ENCODE results near the gene ASCL2.

ASCL2 gene

GRCh38 chr11:2312232-2313042 lies 42.0 kb upstream of the ASCL2 start:
- no peaks in the 10 kb centered on the region for H3K27me3 ChIP-seq (replicated peaks in 2 of 5; ENCODE audit: control insufficient read depth in 4 of 5, insufficient read depth in 5 of 5, low read length in 4 of 5)
- no peak for DNase-seq
- ChIA-PET CTCF (interaction anchor here (2.0 to 12.2 kb wide), 3 partner anchors 8 to 110 kb away, joined by 6 to 220 read pairs (median 15); no protein-coding TSS in a partner anchor), POLR2A (no interaction called here)
- H3K9me3 ChIP-seq (ENCODE audit: control extremely low read depth in 1 of 5, control insufficient read depth in 4 of 5, insufficient read depth in 2 of 5, low read depth in 1 of 5, low read length in 4 of 5), result no peaks in the 10 kb centered on the region
- no peak overlapping the region for H3K27ac ChIP-seq (ENCODE audit: insufficient read depth in 1 of 2, low read depth in 1 of 2, low read length in 2 of 2, poor library complexity in 1 of 2, severe bottlenecking in 2 of 2)
- peaks cover 0 to 37% (median 20%) of the 10 kb centered on the region in 4 experiments for H3K4me1 ChIP-seq (ENCODE audit: control extremely low read depth in 1 of 4, control insufficient read depth in 4 of 4, insufficient read depth in 4 of 4, low read length in 3 of 4)
- 93% methylated on average over 12 of the region's 22 CpGs for WGBS (ENCODE audit: insufficient coverage)
- peaks cover 0 to 13% (median 6%) of the 10 kb centered on the region in 4 experiments for H3K36me3 ChIP-seq (ENCODE audit: control insufficient read depth in 4 of 4, insufficient read depth in 4 of 4, low read length in 3 of 4)
- H3K4me3 ChIP-seq (ENCODE audit: control insufficient read depth in 1 of 7, extremely low read depth in 1 of 7, insufficient read depth in 4 of 7, low read depth in 2 of 7, low read length in 6 of 7), result no peak overlapping the region

- Histone ChIP-seq H3K4me3 (ENCODE audit: control insufficient read depth in 1 of 7, extremely low read depth in 1 of 7, insufficient read depth in 4 of 7, low read depth in 2 of 7, low read length in 6 of 7) (no peak overlapping the region), H3K36me3 (ENCODE audit: control insufficient read depth in 4 of 4, insufficient read depth in 4 of 4, low read length in 3 of 4) (peaks cover 0 to 16% (median 6%) of the 10 kb centered on the region in 4 experiments), H3K9me3 (ENCODE audit: control extremely low read depth in 1 of 5, control insufficient read depth in 4 of 5, insufficient read depth in 2 of 5, low read depth in 1 of 5, low read length in 4 of 5) (no peaks in the 10 kb centered on the region), H3K27ac (ENCODE audit: insufficient read depth in 1 of 2, low read depth in 1 of 2, low read length in 2 of 2, poor library complexity in 1 of 2, severe bottlenecking in 2 of 2) (no peak overlapping the region), H3K27me3 (replicated peaks in 2 of 5; ENCODE audit: control insufficient read depth in 4 of 5, insufficient read depth in 5 of 5, low read length in 4 of 5) (no peaks in the 10 kb centered on the region), H3K4me1 (ENCODE audit: control extremely low read depth in 1 of 4, control insufficient read depth in 4 of 4, insufficient read depth in 4 of 4, low read length in 3 of 4) (peaks cover 0 to 44% (median 28%) of the 10 kb centered on the region in 4 experiments)
- 93% methylated on average over 21 of the region's 21 CpGs for WGBS (ENCODE audit: insufficient coverage)
- DNase-seq, result no peak
- POLR2A ChIA-PET, result no interaction called here
- CTCF ChIA-PET, result interaction anchor here (1.0 to 12.2 kb wide), 3 partner anchors 9 to 111 kb away, joined by 4 to 220 read pairs (median 6); partner anchors contain the start of genes C11orf21 and TSPAN32
Measured at GRCh38 chr11:2311353-2312133, 41.2 kb upstream of the ASCL2 start.

DNA sequence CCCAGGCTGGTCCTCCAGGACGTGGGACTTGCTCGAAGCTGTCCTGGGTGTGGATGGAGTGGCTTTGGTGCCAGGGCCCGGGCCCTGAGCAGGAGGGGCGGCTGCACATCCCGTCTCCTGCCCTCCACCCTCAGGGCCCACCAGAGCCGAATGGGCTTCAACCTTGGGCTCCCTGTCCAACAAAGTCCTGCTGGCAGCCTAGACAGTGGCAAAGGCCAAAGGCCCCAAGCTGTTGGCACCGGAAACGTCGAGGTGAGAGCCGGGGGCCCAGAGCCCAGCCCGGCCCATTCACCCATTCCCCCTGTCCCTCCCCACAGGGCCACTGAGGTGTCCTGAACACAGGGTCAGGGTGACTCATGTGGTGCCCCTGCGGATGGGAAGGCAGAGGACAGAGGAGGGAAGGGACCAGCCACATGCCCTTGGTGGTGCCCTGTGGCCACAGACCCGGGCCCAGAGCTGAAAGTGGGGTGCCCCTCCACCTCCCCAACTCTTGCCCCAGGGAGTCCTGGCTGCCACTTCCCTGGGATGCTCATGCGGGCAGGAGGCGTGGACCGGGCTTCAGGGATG lies 40.5 kb upstream of the ASCL2 start:
- 92% methylated on average over 15 of the region's 16 CpGs for WGBS (ENCODE audit: insufficient coverage)
- no peak overlapping the region for H3K27ac ChIP-seq (ENCODE audit: insufficient read depth in 1 of 2, low read depth in 1 of 2, low read length in 2 of 2, poor library complexity in 1 of 2, severe bottlenecking in 2 of 2)
- CTCF ChIA-PET, result interaction anchor here (1.0 to 12.2 kb wide), 3 partner anchors 9 to 111 kb away, joined by 4 to 220 read pairs (median 6); partner anchors contain the start of genes C11orf21 and TSPAN32

DNA sequence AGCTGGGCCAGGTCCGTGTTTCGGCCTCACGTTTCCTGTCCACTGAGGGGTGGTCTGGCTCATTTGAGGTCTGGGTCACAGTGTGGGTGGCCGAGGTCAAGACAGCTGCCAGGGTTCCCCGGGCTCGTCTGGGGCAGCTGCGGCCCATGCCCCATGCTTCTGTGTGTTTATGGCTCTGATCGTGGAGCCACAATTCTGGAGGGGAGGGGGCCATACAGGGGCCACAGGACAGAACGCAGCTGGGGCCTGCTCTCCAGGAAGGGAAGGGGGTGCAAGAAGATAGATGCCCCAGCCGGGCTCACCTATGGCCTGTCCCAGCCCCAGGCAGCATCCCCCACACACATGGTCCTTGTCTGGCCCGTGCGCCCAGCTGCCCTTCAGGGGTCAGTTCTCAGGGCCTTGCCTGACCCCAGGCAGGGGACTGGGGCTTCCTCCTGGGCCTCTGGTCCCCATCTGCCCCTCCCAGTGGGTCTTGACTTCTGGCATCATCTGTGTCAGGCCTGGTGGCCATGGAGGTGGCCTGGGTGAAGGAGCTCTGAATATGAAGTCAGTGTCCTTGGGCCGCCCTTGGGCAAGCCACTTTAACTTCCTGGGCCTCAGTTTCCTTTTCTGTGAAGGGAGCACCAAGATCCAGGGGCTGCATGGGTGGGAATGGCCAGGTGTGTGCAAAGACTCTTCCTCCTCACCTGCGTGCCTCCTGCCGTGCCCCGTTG lies 39.8 kb upstream of the ASCL2 start:
- CTCF ChIA-PET, result interaction anchor here (0.6 to 12.2 kb wide), 4 partner anchors 56 to 115 kb away, joined by 3 to 220 read pairs (median 11); no protein-coding TSS in a partner anchor
- 95% methylated on average over 8 of the region's 16 CpGs for WGBS (ENCODE audit: insufficient coverage)

More for the DNA sequence above, 40.5 kb upstream of the ASCL2 start:
- H3K27me3 ChIP-seq (replicated peaks in 2 of 5; ENCODE audit: control insufficient read depth in 4 of 5, insufficient read depth in 5 of 5, low read length in 4 of 5), result no peaks in the 10 kb centered on the region
- DNase-seq, result no peak
- H3K36me3 ChIP-seq (ENCODE audit: control insufficient read depth in 4 of 4, insufficient read depth in 4 of 4, low read length in 3 of 4), result peaks cover 0 to 16% (median 5%) of the 10 kb centered on the region in 4 experiments
- no peaks in the 10 kb centered on the region for H3K9me3 ChIP-seq (ENCODE audit: control extremely low read depth in 1 of 5, control insufficient read depth in 4 of 5, insufficient read depth in 2 of 5, low read depth in 1 of 5, low read length in 4 of 5)
- H3K4me3 ChIP-seq (ENCODE audit: control insufficient read depth in 1 of 7, extremely low read depth in 1 of 7, insufficient read depth in 4 of 7, low read depth in 2 of 7, low read length in 6 of 7), result no peak overlapping the region
- POLR2A ChIA-PET, result no interaction called here
- peaks cover under 1 to 45% (median 33%) of the 10 kb centered on the region in 4 experiments for H3K4me1 ChIP-seq (ENCODE audit: control extremely low read depth in 1 of 4, control insufficient read depth in 4 of 4, insufficient read depth in 4 of 4, low read length in 3 of 4)

GRCh38 chr11:2309251-2310072 lies 39.1 kb upstream of the ASCL2 start:
- H3K36me3 ChIP-seq (ENCODE audit: control insufficient read depth in 4 of 4, insufficient read depth in 4 of 4, low read length in 3 of 4), result peaks cover 0 to 20% (median 5%) of the 10 kb centered on the region in 4 experiments
- H3K9me3 ChIP-seq (ENCODE audit: control extremely low read depth in 1 of 5, control insufficient read depth in 4 of 5, insufficient read depth in 2 of 5, low read depth in 1 of 5, low read length in 4 of 5), result no peaks in the 10 kb centered on the region
- ChIA-PET CTCF (interaction anchor here (0.6 to 12.2 kb wide), 6 partner anchors 10 to 115 kb away, joined by 3 to 220 read pairs (median 4); no protein-coding TSS in a partner anchor), POLR2A (interaction anchor here (0.9 kb wide), 1 partner anchor 14 kb away, joined by 3 read pairs; no protein-coding TSS in a partner anchor)
- H3K4me3 ChIP-seq (ENCODE audit: control insufficient read depth in 1 of 7, extremely low read depth in 1 of 7, insufficient read depth in 4 of 7, low read depth in 2 of 7, low read length in 6 of 7), result no peak overlapping the region
- 82% methylated on average over 15 of the region's 19 CpGs for WGBS (ENCODE audit: insufficient coverage)
- no peak for DNase-seq
- peaks cover 3 to 47% (median 40%) of the 10 kb centered on the region in 4 experiments for H3K4me1 ChIP-seq (ENCODE audit: control extremely low read depth in 1 of 4, control insufficient read depth in 4 of 4, insufficient read depth in 4 of 4, low read length in 3 of 4)
- no peak overlapping the region for H3K27ac ChIP-seq (ENCODE audit: insufficient read depth in 1 of 2, low read depth in 1 of 2, low read length in 2 of 2, poor library complexity in 1 of 2, severe bottlenecking in 2 of 2)
- H3K27me3 ChIP-seq (replicated peaks in 2 of 5; ENCODE audit: control insufficient read depth in 4 of 5, insufficient read depth in 5 of 5, low read length in 4 of 5), result no peaks in the 10 kb centered on the region

More for the DNA sequence above, 39.8 kb upstream of the ASCL2 start:
- POLR2A ChIA-PET, result no interaction called here
- no peaks in the 10 kb centered on the region for H3K27me3 ChIP-seq (replicated peaks in 2 of 5; ENCODE audit: control insufficient read depth in 4 of 5, insufficient read depth in 5 of 5, low read length in 4 of 5)
- no peak overlapping the region for H3K27ac ChIP-seq (ENCODE audit: insufficient read depth in 1 of 2, low read depth in 1 of 2, low read length in 2 of 2, poor library complexity in 1 of 2, severe bottlenecking in 2 of 2)
- H3K4me3 ChIP-seq (ENCODE audit: control insufficient read depth in 1 of 7, extremely low read depth in 1 of 7, insufficient read depth in 4 of 7, low read depth in 2 of 7, low read length in 6 of 7), result no peak overlapping the region
- no peaks in the 10 kb centered on the region for H3K9me3 ChIP-seq (ENCODE audit: control extremely low read depth in 1 of 5, control insufficient read depth in 4 of 5, insufficient read depth in 2 of 5, low read depth in 1 of 5, low read length in 4 of 5)
- H3K36me3 ChIP-seq (ENCODE audit: control insufficient read depth in 4 of 4, insufficient read depth in 4 of 4, low read length in 3 of 4), result peaks cover 0 to 16% (median 5%) of the 10 kb centered on the region in 4 experiments
- no peak for DNase-seq
- peaks cover 3 to 46% (median 37%) of the 10 kb centered on the region in 4 experiments for H3K4me1 ChIP-seq (ENCODE audit: control extremely low read depth in 1 of 4, control insufficient read depth in 4 of 4, insufficient read depth in 4 of 4, low read length in 3 of 4)
